ENCODE data around the gene TCERG1. TPM values are rescaled to one million over a fixed set of nuclear protein-coding genes. Genes with fewer than 3 reads are reported as not detected.

TCERG1 gene
- total RNA-seq, 2 donors from 2014 or later, result 108 to 144 TPM

GRCh38 chr5:146544232-146544631, 97.1 kb downstream of the TCERG1 start:
- no peak for DNase-seq
- Histone ChIP-seq H3K4me3 (ENCODE audit: low read length) (no peak overlapping the region), H3K9me3 (ENCODE audit: control insufficient read depth, low read length) (no peaks in the 10 kb centered on the region), H3K27me3 (ENCODE audit: control insufficient read depth, insufficient read depth, low read length, poor library complexity, severe bottlenecking) (no peaks in the 10 kb centered on the region), H3K27ac (ENCODE audit: low read depth, low read length) (no peak overlapping the region), H3K36me3 (ENCODE audit: control insufficient read depth, insufficient read depth, low read length) (no peaks in the 10 kb centered on the region), H3K4me1 (ENCODE audit: control insufficient read depth, insufficient read depth, low read length) (peaks cover 5% of the 10 kb centered on the region), H3K9ac (ENCODE audit: extremely low read depth, low read length, poor library complexity, severe bottlenecking) (no peak overlapping the region)
- TF ChIP-seq CTCF (conservative IDR thresholded peaks at IDR 0.05), result no peak
- peaks cover 7% of the 10 kb centered on the region for H3K4me1 Mint-ChIP-seq
- H3K27ac Mint-ChIP-seq, result no peak overlapping the region
- H3K4me3 Mint-ChIP-seq, result no peak overlapping the region
- H3K36me3 Mint-ChIP-seq (ENCODE audit: low read depth), result no peaks in the 10 kb centered on the region
- H3K9me3 Mint-ChIP-seq, result no peaks in the 10 kb centered on the region
- no peaks in the 10 kb centered on the region for H3K27me3 Mint-ChIP-seq (ENCODE audit: insufficient read depth)

- Histone ChIP-seq H3K36me3 (ENCODE audit: control insufficient read depth, insufficient read depth, low read length) (no peaks in the 10 kb centered on the region), H3K9ac (ENCODE audit: extremely low read depth, low read length, poor library complexity, severe bottlenecking) (no peak overlapping the region), H3K9me3 (ENCODE audit: control insufficient read depth, low read length) (no peaks in the 10 kb centered on the region), H3K27me3 (ENCODE audit: control insufficient read depth, insufficient read depth, low read length, poor library complexity, severe bottlenecking) (no peaks in the 10 kb centered on the region), H3K4me1 (ENCODE audit: control insufficient read depth, insufficient read depth, low read length) (peaks cover 5% of the 10 kb centered on the region), H3K4me3 (ENCODE audit: low read length) (no peak overlapping the region), H3K27ac (ENCODE audit: low read depth, low read length) (no peak overlapping the region)
- no peak overlapping the region for H3K4me3 Mint-ChIP-seq
- no peaks in the 10 kb centered on the region for H3K36me3 Mint-ChIP-seq (ENCODE audit: low read depth)
- no peak overlapping the region for H3K27ac Mint-ChIP-seq
- DNase-seq, result no peak
- no peak for TF ChIP-seq CTCF (conservative IDR thresholded peaks at IDR 0.05)
- no peaks in the 10 kb centered on the region for H3K27me3 Mint-ChIP-seq (ENCODE audit: insufficient read depth)
- H3K4me1 Mint-ChIP-seq, result no peaks in the 10 kb centered on the region
- WGBS, 2 experiments (ENCODE audit: insufficient coverage in 1 of 2, insufficient read length in 1 of 2), result 83 to 93% methylated on average over 1 to 2 of the region's 2 CpGs
- H3K9me3 Mint-ChIP-seq, result no peaks in the 10 kb centered on the region
These were observed 101.8 kb downstream of the TCERG1 start for GRCh38 chr5:146548781-146549449.

GRCh38 chr5:146549615-146550014, 102.5 kb downstream of the TCERG1 start:
- Mint-ChIP-seq H3K36me3 (ENCODE audit: low read depth) (no peaks in the 10 kb centered on the region), H3K27ac (no peak overlapping the region), H3K9me3 (no peaks in the 10 kb centered on the region), H3K4me3 (no peak overlapping the region), H3K27me3 (ENCODE audit: insufficient read depth) (no peaks in the 10 kb centered on the region), H3K4me1 (no peaks in the 10 kb centered on the region)
- Histone ChIP-seq H3K9me3 (ENCODE audit: control insufficient read depth, low read length) (no peaks in the 10 kb centered on the region), H3K4me1 (ENCODE audit: control insufficient read depth, insufficient read depth, low read length) (peaks cover 5% of the 10 kb centered on the region), H3K36me3 (ENCODE audit: control insufficient read depth, insufficient read depth, low read length) (no peaks in the 10 kb centered on the region), H3K4me3 (ENCODE audit: low read length) (no peak overlapping the region), H3K27me3 (ENCODE audit: control insufficient read depth, insufficient read depth, low read length, poor library complexity, severe bottlenecking) (no peaks in the 10 kb centered on the region), H3K9ac (ENCODE audit: extremely low read depth, low read length, poor library complexity, severe bottlenecking) (no peak overlapping the region), H3K27ac (ENCODE audit: low read depth, low read length) (no peak overlapping the region)
- no peak for DNase-seq
- TF ChIP-seq CTCF (conservative IDR thresholded peaks at IDR 0.05), result no peak
